ENCODE measurements around the gene NSG1. TPM values are rescaled to one million over a fixed set of nuclear protein-coding genes. Genes with fewer than 3 reads are reported as not detected.
A peak's percentile ranks its signal among the peaks of the same experiment; 100 is the strongest.
"Not testable (repeated sequence)": the region's sequence is repeated elsewhere in the genome, so short reads cannot be mapped to it uniquely, and the experiment has no call there.

Gene NSG1, protein sequence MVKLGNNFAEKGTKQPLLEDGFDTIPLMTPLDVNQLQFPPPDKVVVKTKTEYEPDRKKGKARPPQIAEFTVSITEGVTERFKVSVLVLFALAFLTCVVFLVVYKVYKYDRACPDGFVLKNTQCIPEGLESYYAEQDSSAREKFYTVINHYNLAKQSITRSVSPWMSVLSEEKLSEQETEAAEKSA
- 1.0 TPM for total RNA-seq

DNA sequence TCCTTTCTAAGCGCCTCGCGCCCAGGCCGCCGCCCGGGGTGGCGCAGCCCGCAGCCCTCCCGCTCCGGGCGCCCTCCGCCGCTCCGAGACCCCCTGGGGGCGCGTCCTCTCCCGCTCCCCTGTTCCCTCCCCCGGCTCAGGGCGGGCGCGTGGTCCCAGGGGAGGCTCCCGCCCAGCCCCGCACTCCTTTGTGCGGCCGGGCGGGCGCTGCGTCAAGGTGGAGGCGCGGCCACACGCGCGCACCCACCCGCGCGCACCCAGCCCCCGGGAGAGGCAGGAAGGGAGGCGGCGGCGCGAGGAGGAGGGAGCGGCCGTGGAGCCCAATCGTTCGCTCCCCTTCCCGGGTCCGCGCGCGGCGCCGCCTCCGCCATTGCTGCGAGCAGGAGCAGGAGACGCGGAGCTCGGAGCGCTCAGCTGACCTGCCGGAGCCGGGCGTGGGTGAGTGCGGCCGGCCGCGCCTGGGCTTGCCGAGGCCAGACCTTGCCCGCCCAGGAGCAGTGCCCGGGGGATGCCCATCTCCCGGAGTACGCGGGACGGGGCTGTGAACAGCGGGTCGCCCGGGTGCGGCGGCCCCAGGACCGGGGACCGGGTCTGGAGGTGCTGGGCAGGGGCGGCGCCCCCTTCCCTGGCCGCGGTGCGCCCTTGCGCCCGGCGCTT, at the start of gene NSG1:
NSG1 (plus strand) TSS at position 367 of the 657 bp plus-strand sequence. CDS start 528 bp downstream, outside the sequence.
- H3K27me3 ChIP-seq (ENCODE audit: control insufficient read depth in 3 of 3, insufficient read depth in 3 of 3, low read length in 3 of 3), result peaks cover 65 to 70% (median 68%) of the 10 kb centered on the region in 3 donors
- H3K27ac ChIP-seq (ENCODE audit: low read depth, low read length), result no peak within 1 kb of the TSS
- H3K4me3 ChIP-seq (ENCODE audit: low read length in 3 of 3), result peak within 1 kb of the TSS in 2 of 3 donors; percentile 27 to 49
- peak within 1 kb of the TSS in 1 of 3 donors; percentile 33 for H3K9ac ChIP-seq (ENCODE audit: low read depth in 1 of 3, low read length in 3 of 3)
- peaks cover 0 to 20% (median 19%) of the 10 kb centered on the region in 3 donors for H3K4me1 ChIP-seq (ENCODE audit: control insufficient read depth in 3 of 3, insufficient read depth in 3 of 3, low read length in 3 of 3)
- no peaks in the 10 kb centered on the region for H3K9me3 ChIP-seq (ENCODE audit: control insufficient read depth in 3 of 3, low read length in 3 of 3)
- no peaks in the 10 kb centered on the region for H3K36me3 ChIP-seq (ENCODE audit: control insufficient read depth in 3 of 3, insufficient read depth in 3 of 3, low read length in 3 of 3)

- Histone ChIP-seq H3K27me3 (ENCODE audit: control insufficient read depth in 3 of 3, insufficient read depth in 3 of 3, low read length in 3 of 3) (peaks cover 6 to 10% (median 9%) of the 10 kb centered on the region in 3 donors), H3K27ac (ENCODE audit: low read depth, low read length) (no peak overlapping the region), H3K4me3 (ENCODE audit: low read length in 3 of 3) (no peak overlapping the region), H3K36me3 (ENCODE audit: control insufficient read depth in 3 of 3, insufficient read depth in 3 of 3, low read length in 3 of 3) (no peaks in the 10 kb centered on the region), H3K9ac (ENCODE audit: low read depth in 1 of 3, low read length in 3 of 3) (no peak overlapping the region), H3K9me3 (ENCODE audit: control insufficient read depth in 3 of 3, low read length in 3 of 3) (no peaks in the 10 kb centered on the region), H3K4me1 (ENCODE audit: control insufficient read depth in 3 of 3, insufficient read depth in 3 of 3, low read length in 3 of 3) (peaks cover 0 to 2% (median 0%) of the 10 kb centered on the region in 3 donors)
These were observed 48.5 kb upstream of the NSG1 start for GRCh38 chr4:4338210-4339001.

GRCh38 chr4:4339504-4340085, 47.3 kb upstream of the NSG1 start:
- Histone ChIP-seq H3K4me1 (ENCODE audit: control insufficient read depth in 3 of 3, insufficient read depth in 3 of 3, low read length in 3 of 3) (peaks cover 0 to 2% (median 0%) of the 10 kb centered on the region in 3 donors), H3K9me3 (ENCODE audit: control insufficient read depth in 3 of 3, low read length in 3 of 3) (no peaks in the 10 kb centered on the region), H3K36me3 (ENCODE audit: control insufficient read depth in 3 of 3, insufficient read depth in 3 of 3, low read length in 3 of 3) (no peaks in the 10 kb centered on the region), H3K4me3 (ENCODE audit: low read length in 3 of 3) (no peak overlapping the region), H3K27me3 (ENCODE audit: control insufficient read depth in 3 of 3, insufficient read depth in 3 of 3, low read length in 3 of 3) (peaks cover 10 to 14% (median 11%) of the 10 kb centered on the region in 3 donors), H3K9ac (ENCODE audit: low read depth in 1 of 3, low read length in 3 of 3) (no peak overlapping the region), H3K27ac (ENCODE audit: low read depth, low read length) (no peak overlapping the region)

GRCh38 chr4:4341861-4342650, 44.8 kb upstream of the NSG1 start:
- Histone ChIP-seq H3K36me3 (ENCODE audit: control insufficient read depth in 3 of 3, insufficient read depth in 3 of 3, low read length in 3 of 3) (no peaks in the 10 kb centered on the region), H3K27ac (ENCODE audit: low read depth, low read length) (no peak overlapping the region), H3K9ac (ENCODE audit: low read depth in 1 of 3, low read length in 3 of 3) (no peak overlapping the region), H3K27me3 (ENCODE audit: control insufficient read depth in 3 of 3, insufficient read depth in 3 of 3, low read length in 3 of 3) (peaks cover 15 to 23% (median 15%) of the 10 kb centered on the region in 3 donors), H3K4me3 (ENCODE audit: low read length in 3 of 3) (no peak overlapping the region), H3K9me3 (ENCODE audit: control insufficient read depth in 3 of 3, low read length in 3 of 3) (no peaks in the 10 kb centered on the region), H3K4me1 (ENCODE audit: control insufficient read depth in 3 of 3, insufficient read depth in 3 of 3, low read length in 3 of 3) (no peaks in the 10 kb centered on the region)

DNA sequence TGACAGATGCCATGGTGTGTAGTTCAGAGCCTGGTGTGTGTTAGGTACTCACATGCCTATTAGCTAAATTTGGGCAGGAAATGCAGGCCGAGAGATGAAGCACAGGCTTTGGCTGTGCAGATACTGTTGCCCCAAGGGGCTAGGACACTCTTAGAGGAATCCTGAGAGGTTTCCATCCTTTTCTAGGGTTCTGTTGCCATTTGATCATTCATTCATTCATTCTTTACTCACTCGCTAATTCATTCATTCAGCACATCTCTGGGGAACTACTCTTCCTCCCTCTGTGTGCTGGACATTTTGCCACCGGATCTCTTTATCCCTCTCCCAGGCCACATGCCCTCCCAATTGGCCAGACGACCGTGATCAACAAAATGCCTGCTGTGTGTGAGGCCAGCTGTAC, 43.9 kb upstream of the NSG1 start:
- Histone ChIP-seq H3K9me3 (ENCODE audit: control insufficient read depth in 3 of 3, low read length in 3 of 3) (no peaks in the 10 kb centered on the region), H3K27ac (ENCODE audit: low read depth, low read length) (no peak overlapping the region), H3K36me3 (ENCODE audit: control insufficient read depth in 3 of 3, insufficient read depth in 3 of 3, low read length in 3 of 3) (no peaks in the 10 kb centered on the region), H3K4me1 (ENCODE audit: control insufficient read depth in 3 of 3, insufficient read depth in 3 of 3, low read length in 3 of 3) (no peaks in the 10 kb centered on the region), H3K4me3 (ENCODE audit: low read length in 3 of 3) (no peak overlapping the region), H3K27me3 (ENCODE audit: control insufficient read depth in 3 of 3, insufficient read depth in 3 of 3, low read length in 3 of 3) (peaks cover 15 to 23% (median 15%) of the 10 kb centered on the region in 3 donors), H3K9ac (ENCODE audit: low read depth in 1 of 3, low read length in 3 of 3) (no peak overlapping the region)

GRCh38 chr4:4344915-4345527, 41.9 kb upstream of the NSG1 start:
- H3K4me3 ChIP-seq (ENCODE audit: low read length in 3 of 3), result no peak overlapping the region
- H3K4me1 ChIP-seq (ENCODE audit: control insufficient read depth in 3 of 3, insufficient read depth in 3 of 3, low read length in 3 of 3), result no peaks in the 10 kb centered on the region
- H3K9me3 ChIP-seq (ENCODE audit: control insufficient read depth in 3 of 3, low read length in 3 of 3), result no peaks in the 10 kb centered on the region
- H3K9ac ChIP-seq (ENCODE audit: low read depth in 1 of 3, low read length in 3 of 3), result no peak overlapping the region
- peaks cover 8 to 19% (median 9%) of the 10 kb centered on the region in 3 donors for H3K27me3 ChIP-seq (ENCODE audit: control insufficient read depth in 3 of 3, insufficient read depth in 3 of 3, low read length in 3 of 3)
- H3K27ac ChIP-seq (ENCODE audit: low read depth, low read length), result no peak overlapping the region
- no peaks in the 10 kb centered on the region for H3K36me3 ChIP-seq (ENCODE audit: control insufficient read depth in 3 of 3, insufficient read depth in 3 of 3, low read length in 3 of 3)

DNA sequence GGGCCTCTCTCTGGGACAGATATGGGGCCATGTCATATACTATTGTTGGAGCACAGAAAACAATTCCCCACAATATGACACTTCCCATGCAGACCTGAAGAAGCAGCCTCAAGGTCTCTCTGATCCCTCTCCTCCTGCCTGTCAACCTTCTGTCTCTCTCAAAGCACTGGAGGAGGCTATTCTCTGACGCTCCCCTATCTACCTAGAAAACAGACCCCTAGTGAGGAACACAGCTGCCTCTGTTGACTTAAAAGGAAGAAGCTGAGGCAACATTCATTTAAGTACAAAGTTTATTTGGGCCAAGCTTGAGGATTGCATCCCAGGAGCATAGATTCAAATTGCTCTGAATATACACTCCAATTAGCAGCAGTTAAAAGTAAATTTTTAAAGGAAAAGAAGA, 39.3 kb upstream of the NSG1 start:
- Histone ChIP-seq H3K4me1 (ENCODE audit: control insufficient read depth in 3 of 3, insufficient read depth in 3 of 3, low read length in 3 of 3) (no peaks in the 10 kb centered on the region), H3K27me3 (ENCODE audit: control insufficient read depth in 3 of 3, insufficient read depth in 3 of 3, low read length in 3 of 3) (peaks cover 5 to 17% (median 6%) of the 10 kb centered on the region in 3 donors), H3K4me3 (ENCODE audit: low read length in 3 of 3) (no peak overlapping the region), H3K9ac (ENCODE audit: low read depth in 1 of 3, low read length in 3 of 3) (no peak overlapping the region), H3K27ac (ENCODE audit: low read depth, low read length) (no peak overlapping the region), H3K9me3 (ENCODE audit: control insufficient read depth in 3 of 3, low read length in 3 of 3) (no peaks in the 10 kb centered on the region), H3K36me3 (ENCODE audit: control insufficient read depth in 3 of 3, insufficient read depth in 3 of 3, low read length in 3 of 3) (no peaks in the 10 kb centered on the region)

DNA sequence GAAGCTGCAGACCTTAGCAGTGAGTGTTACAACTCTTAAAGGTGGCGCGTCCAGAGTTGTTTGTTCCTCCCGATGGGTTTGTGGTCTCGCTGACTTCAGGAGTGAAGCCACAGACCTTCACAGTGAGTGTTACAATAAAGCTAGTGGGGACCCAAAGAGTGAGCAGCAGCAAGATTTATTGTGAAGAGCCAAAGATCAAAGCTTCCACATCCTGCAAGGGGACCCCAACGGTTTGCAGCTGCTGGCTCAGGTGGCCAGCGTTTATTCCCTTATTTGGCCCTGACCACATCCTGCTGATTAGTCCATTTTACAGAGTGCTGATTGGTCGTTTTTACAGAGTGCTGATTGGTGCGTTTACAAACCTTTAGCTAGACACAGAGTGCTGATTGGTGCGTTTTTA, 38.3 kb upstream of the NSG1 start:
- not testable (repeated sequence) for H3K27ac ChIP-seq (ENCODE audit: low read depth, low read length); H3K4me1 ChIP-seq (ENCODE audit: control insufficient read depth in 3 of 3, insufficient read depth in 3 of 3, low read length in 3 of 3); H3K9ac ChIP-seq (ENCODE audit: low read depth in 1 of 3, low read length in 3 of 3); H3K9me3 ChIP-seq (ENCODE audit: control insufficient read depth in 3 of 3, low read length in 3 of 3); H3K36me3 ChIP-seq (ENCODE audit: control insufficient read depth in 3 of 3, insufficient read depth in 3 of 3, low read length in 3 of 3); H3K4me3 ChIP-seq (ENCODE audit: low read length in 3 of 3)
- H3K27me3 ChIP-seq (ENCODE audit: control insufficient read depth in 3 of 3, insufficient read depth in 3 of 3, low read length in 3 of 3), result peaks cover 5 to 17% (median 6%) of the 10 kb centered on the region in 3 donors

- H3K4me3 ChIP-seq (ENCODE audit: low read length in 3 of 3), result no peak overlapping the region
- H3K36me3 ChIP-seq (ENCODE audit: control insufficient read depth in 3 of 3, insufficient read depth in 3 of 3, low read length in 3 of 3), result no peaks in the 10 kb centered on the region
- H3K9ac ChIP-seq (ENCODE audit: low read depth in 1 of 3, low read length in 3 of 3), result no peak overlapping the region
- no peak overlapping the region for H3K27ac ChIP-seq (ENCODE audit: low read depth, low read length)
- H3K4me1 ChIP-seq (ENCODE audit: control insufficient read depth in 3 of 3, insufficient read depth in 3 of 3, low read length in 3 of 3), result no peaks in the 10 kb centered on the region
- no peaks in the 10 kb centered on the region for H3K9me3 ChIP-seq (ENCODE audit: control insufficient read depth in 3 of 3, low read length in 3 of 3)
- H3K27me3 ChIP-seq (ENCODE audit: control insufficient read depth in 3 of 3, insufficient read depth in 3 of 3, low read length in 3 of 3), result peaks cover 2 to 11% (median 4%) of the 10 kb centered on the region in 3 donors
These were observed 37.0 kb upstream of the NSG1 start for GRCh38 chr4:4349867-4350266.

Measured in skeletal muscle tissue (tissue), 4 donors.